ENCODE data around the gene IRX4. TPM values are rescaled to one million over a fixed set of nuclear protein-coding genes. Genes with fewer than 3 reads are reported as not detected.

The IRX4 gene
- total and polyA plus RNA-seq, 2 of the 4 experiments (the other 2 are of a cell fraction) = not detected

DNA sequence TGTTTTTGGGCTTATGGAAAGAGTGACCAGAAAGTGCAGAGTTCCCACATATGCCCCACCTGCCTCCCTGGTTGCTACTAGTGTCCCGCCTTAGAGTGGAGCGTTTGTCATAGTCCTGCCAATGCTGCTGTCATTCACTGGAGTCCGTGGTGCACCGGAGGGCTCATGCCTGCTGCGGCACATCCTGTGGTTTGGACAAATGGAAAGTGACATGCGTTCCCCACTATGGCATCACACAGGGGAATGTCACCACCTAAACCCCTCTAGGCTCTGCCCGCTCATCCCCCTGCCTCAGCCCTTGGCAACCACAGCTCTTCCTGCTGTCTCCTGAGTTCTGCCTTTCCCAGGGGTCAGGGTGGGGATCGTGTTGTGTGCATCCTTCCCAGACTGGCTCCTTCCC is 29.2 kb downstream of the IRX4 start:
- dilution Hi-C loops (cut with HindIII; ENCODE audit: low sequenced_read_pairs, unreplicated experiment) (no loop called here), in situ Hi-C loops (cut with MboI; ENCODE audit: low sequenced_read_pairs) (no loop called here), intact Hi-C loops (cut with micrococcal nuclease) (no loop called here)
- Histone ChIP-seq H2BK15ac (ENCODE audit: low read depth, low read length) (no peak overlapping the region), H3K4me1 (ENCODE audit: control insufficient read depth, insufficient read depth, low read length) (no peaks in the 10 kb centered on the region), H3K4me3 (ENCODE audit: insufficient read depth, low read depth, low read length) (no peak overlapping the region), H3K18ac (ENCODE audit: low read depth, low read length) (no peak overlapping the region), H3K14ac (replicated peaks; ENCODE audit: low read depth, low read length) (no peak overlapping the region), H4K20me1 (ENCODE audit: insufficient read depth, low read length) (no peaks in the 10 kb centered on the region), H4K91ac (ENCODE audit: insufficient read depth, low read depth, low read length) (no peak overlapping the region), H3K4ac (ENCODE audit: low read depth, low read length) (no peak overlapping the region), H4K8ac (ENCODE audit: low read depth in 2 of 2, low read length in 2 of 2) (no peak overlapping the region), H2BK120ac (ENCODE audit: low read depth, low read length) (no peak overlapping the region), H3K9me1 (ENCODE audit: insufficient read depth, low read length) (no peaks in the 10 kb centered on the region), H2BK20ac (ENCODE audit: low read depth, low read length) (no peak overlapping the region), H3K56ac (ENCODE audit: extremely low read depth, insufficient read depth, low read length) (no peak overlapping the region), H3K9ac (ENCODE audit: low read depth, low read length) (no peak overlapping the region), H3K27ac (ENCODE audit: insufficient read depth, low read length) (no peak overlapping the region), H3K27me3 (ENCODE audit: control insufficient read depth, insufficient read depth, low read length) (peaks cover 77% of the 10 kb centered on the region), H2BK5ac (ENCODE audit: low read depth, low read length, poor library complexity, severe bottlenecking) (no peak overlapping the region), H2AK5ac (ENCODE audit: low read depth, low read length) (no peak overlapping the region), H3K23ac (ENCODE audit: low read depth, low read length) (no peak overlapping the region), H3K79me1 (ENCODE audit: low read depth in 1 of 2, low read length in 2 of 2) (no peaks in the 10 kb centered on the region), H3K36me3 (ENCODE audit: control insufficient read depth, insufficient read depth, low read length) (no peaks in the 10 kb centered on the region), H2AK9ac (replicated peaks; ENCODE audit: low read depth, low read length, poor library complexity) (no peak overlapping the region), H2AFZ (replicated peaks; ENCODE audit: low read length, poor library complexity) (no peak overlapping the region), H3K4me2 (ENCODE audit: low read depth, low read length) (no peak overlapping the region), H3K9me3 (ENCODE audit: control insufficient read depth, insufficient read depth, low read length) (no peaks in the 10 kb centered on the region; the same call in 1 of the 2 replicates), H4K5ac (ENCODE audit: low read depth, low read length) (no peak overlapping the region)
- DNase-seq (no peak), ATAC-seq (ENCODE audit: low read depth) (no peak)
- ChIA-PET POLR2A (ENCODE audit: unreplicated experiment) (no interaction called here), CTCF (no interaction called here)
- 74% methylated on average over 4 of the region's 8 CpGs; no CpG with 5 or more reads in 1 of the 2 experiments for WGBS, 2 experiments (ENCODE audit: extremely low coverage in 2 of 2, insufficient read length in 1 of 2)
- TF ChIP-seq MAZ (IDR thresholded peaks at IDR 0.05; ENCODE audit: borderline replicate concordance, low read depth, low read length) = no peak
- no peak for TF ChIP-seq RCOR1 (IDR thresholded peaks at IDR 0.05; ENCODE audit: insufficient replicate concordance, low read length)
- TF ChIP-seq CTCF (conservative IDR thresholded peaks at IDR 0.05; ENCODE audit: low read depth, low read length) = no peak
- TF ChIP-seq, protein P1, sequence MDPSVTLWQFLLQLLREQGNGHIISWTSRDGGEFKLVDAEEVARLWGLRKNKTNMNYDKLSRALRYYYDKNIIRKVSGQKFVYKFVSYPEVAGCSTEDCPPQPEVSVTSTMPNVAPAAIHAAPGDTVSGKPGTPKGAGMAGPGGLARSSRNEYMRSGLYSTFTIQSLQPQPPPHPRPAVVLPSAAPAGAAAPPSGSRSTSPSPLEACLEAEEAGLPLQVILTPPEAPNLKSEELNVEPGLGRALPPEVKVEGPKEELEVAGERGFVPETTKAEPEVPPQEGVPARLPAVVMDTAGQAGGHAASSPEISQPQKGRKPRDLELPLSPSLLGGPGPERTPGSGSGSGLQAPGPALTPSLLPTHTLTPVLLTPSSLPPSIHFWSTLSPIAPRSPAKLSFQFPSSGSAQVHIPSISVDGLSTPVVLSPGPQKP (IDR thresholded peaks at IDR 0.05; ENCODE audit: borderline replicate concordance, low read depth, low read length) = no peak
- no peak for TF ChIP-seq POLR2A (IDR thresholded peaks at IDR 0.05; ENCODE audit: low read depth, low read length)
- TF ChIP-seq, protein P2, sequence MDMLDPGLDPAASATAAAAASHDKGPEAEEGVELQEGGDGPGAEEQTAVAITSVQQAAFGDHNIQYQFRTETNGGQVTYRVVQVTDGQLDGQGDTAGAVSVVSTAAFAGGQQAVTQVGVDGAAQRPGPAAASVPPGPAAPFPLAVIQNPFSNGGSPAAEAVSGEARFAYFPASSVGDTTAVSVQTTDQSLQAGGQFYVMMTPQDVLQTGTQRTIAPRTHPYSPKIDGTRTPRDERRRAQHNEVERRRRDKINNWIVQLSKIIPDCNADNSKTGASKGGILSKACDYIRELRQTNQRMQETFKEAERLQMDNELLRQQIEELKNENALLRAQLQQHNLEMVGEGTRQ (IDR thresholded peaks at IDR 0.05; ENCODE audit: low read depth, low read length) = no peak
- no peak for TF ChIP-seq NFE2L2 (IDR thresholded peaks at IDR 0.05; ENCODE audit: low read depth, low read length)
- TF ChIP-seq SMC3 (IDR thresholded peaks at IDR 0.05; ENCODE audit: low read depth, low read length) = no peak
- TF ChIP-seq CEBPB (IDR thresholded peaks at IDR 0.05; ENCODE audit: low read depth, low read length) = no peak
- no peak for TF ChIP-seq FOS (IDR thresholded peaks at IDR 0.05; ENCODE audit: low read depth, low read length)
- BruUV-seq (replicated peaks) = no TSS peak
